GM19043 (cell line): ENCODE data around the gene UHRF1.
"Not testable (repeated sequence)": the region's sequence is repeated elsewhere in the genome, so short reads cannot be mapped to it uniquely, and the experiment has no call there.

ENCODE experiments used
- ATAC-seq: cut with Tn5 transposase; IDR thresholded peaks from one replicate; pipeline ENCODE4 v1.9.1; 2021; ENCODE audit warnings: low read depth; ENCODE audit not compliant: unreplicated experiment

The UHRF1 gene

DNA sequence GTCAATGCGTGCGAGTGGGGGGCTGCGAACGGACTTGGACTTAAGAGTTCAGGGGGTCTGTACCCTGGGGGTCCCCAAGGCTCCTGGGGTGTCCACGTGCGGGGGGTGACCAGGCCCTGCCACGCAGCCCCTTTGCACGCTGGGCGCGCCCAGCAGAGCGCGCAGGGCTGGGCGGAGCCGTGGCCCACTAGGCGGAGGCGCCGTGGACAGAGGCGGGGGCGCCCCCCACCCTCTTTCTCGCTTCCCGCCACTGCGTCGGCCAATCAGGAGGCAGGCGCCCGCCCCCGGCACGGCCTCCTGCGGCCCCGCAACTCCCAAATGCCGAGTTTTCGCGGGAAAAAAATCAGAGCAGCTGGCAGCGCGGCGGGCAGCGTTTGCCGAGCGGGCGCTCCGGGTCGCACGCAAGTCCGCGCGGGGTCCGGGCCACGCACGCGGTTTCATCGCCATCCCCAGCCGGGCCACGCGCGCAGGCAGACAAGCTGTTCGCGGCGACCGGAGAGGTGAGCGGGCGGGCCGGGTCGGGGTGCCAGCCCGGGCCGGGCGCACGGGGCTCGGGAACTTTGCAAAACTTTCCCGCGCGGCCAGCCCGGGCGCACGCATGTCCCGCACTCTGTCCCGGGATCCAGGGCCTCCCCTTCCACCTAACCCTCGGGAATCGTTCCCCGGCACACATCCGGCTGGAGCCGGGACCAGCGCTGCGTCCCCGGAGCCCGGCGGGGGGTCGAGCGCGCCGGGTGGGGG lies at the start of gene UHRF1:
Gene UHRF1, plus strand, starts transcription at position 346 of the 741 bp plus-strand sequence. CDS start 1,385 bp downstream, outside the sequence.
- no peak for ATAC-seq

DNA sequence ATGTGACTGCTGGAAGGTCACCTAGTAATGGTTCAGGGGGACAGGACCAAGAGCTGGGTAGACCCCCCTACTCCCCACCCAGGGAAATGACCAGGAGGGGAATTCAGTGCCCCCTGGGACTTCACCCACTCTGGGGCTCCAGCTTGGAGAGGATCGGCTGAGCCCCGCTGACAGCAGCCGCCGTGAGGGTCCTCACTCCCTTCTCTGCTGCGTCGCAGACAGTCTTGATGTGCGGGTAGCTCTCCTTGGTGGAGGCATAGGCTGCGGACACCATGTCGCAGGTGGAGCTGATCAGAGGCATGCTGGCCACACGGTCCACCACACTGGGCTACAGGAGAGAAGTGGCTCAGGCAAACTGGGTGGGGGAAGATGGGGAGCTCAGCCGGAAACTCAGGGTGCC lies 49.6 kb upstream of the UHRF1 start:
- no peak for ATAC-seq

DNA sequence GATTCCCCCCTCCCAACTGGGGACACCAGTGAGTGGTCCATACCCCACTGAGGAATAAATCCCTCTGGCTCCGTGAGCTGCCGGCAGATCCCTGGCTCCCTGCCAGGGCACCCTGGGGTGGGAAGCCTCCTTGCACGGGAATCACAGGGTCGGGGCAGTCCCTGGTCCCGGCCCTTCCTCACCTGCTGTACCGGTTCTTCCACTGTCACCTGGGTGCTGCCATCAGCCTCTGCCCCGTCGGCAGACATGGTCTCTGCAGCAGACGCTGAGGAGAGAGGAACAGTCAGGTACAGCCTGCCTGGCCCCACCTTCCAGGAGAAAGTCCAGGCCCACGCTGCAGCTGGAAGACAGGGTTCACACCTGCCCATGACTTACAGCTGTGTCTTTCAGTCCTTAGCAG lies 48.2 kb upstream of the UHRF1 start:
- no peak for ATAC-seq

DNA sequence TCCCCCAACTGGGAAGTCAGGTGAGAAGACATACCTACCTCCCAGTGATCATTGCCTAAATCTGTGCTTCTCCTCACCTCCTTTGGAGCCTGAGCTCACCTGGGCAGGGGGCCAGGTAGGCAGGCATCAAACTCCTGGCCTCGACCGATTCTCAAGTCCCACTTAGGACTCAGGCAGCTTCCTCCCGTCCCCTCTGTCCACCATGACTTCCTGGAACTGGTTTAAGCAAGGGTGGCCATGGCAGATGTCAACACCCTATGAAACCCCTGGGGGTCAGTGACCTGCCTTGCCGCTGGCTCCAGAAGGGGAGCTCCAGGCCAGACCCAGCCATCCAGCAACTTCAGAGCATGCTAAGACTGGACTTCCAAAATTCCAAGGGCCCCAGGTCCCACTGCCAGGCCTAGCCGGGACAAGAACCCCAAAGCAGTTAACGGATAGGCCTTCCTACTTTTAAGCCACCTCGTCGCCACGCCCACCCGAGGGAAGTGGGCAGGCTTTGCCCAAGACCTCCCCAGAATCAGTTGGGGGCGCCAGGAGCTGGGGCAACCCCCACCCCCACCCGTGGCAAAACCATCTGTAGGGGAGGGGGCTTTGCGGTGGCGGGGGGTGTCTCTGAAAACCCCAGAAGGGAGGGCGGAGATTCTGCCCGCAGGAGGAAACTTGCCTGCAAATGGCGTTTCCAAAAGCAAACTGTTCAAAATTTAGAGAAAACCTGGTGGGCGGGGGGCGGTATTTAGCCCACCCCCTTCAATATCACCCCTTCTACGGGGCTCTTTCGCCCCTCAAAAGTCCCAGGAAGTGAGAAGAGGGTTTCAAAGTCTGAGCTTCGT lies 42.5 kb upstream of the UHRF1 start:
- no peak for ATAC-seq

DNA sequence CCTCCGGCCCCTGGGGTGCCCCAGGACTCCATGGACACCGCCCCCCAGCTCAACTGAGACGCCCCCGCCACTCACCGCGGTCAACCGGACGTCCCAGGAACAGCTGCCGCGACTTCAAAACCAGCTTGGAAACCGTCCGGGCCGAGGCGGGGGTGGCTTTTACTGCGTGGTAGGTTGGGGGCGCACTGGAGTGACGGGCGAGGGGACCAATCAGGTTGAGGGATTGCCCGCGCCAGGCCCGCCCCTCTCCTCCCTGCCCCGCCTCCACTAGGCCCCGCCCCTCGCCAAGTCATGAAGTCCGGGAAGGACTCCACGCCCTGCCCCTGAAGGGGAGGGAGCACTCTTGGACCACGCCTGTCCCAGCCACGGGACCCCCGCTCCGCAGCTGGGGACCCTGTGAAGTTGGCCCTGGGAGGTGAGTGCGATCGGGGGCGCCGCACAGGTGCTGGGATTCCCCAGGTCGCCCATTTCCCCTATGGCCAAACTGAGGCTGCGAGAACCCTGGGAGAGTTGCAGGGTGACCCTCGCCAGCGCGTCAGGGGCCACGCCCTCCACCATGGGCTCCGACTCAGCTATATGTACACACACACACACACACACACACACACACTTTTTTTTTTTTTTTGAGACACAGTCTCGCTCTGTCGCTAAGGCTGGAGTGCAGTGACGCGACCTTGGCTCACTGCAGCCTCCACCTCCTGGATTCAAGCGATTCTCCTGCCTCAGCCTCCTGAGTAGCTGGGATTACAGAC lies 41.6 kb upstream of the UHRF1 start, which contains the start of gene PLIN3:
Gene PLIN3, minus strand, starts transcription at position 134 of the 752 bp plus-strand sequence. CDS start 6,273 bp downstream, outside the sequence.
- ATAC-seq, result peak; percentile 58

DNA sequence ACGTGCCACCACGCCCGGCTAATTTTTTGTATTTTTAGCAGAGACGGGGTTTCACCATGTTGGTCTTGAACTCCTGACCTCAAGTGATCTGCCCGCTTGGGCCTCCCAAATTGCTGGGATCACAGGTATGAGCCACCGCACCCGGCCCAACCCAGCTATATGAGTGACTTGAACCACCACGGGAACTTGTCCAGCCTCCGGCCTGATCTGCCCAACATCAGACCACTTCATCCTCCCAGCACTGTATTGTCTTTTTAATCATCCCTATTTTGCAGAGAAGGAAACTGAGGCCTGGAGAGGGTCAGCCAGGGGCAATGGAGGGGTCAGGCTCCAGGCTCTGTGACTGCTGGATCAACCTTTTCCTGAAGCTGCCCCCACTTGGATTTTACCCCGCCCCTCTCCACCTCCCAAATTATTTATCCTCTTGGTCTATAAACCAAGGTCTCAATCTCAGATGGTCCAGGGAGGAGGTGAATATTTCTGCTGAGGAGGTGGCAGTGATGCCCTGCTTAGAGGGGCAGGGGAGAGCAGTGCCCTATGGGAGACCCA lies 40.9 kb upstream of the UHRF1 start:
- no peak for ATAC-seq

DNA sequence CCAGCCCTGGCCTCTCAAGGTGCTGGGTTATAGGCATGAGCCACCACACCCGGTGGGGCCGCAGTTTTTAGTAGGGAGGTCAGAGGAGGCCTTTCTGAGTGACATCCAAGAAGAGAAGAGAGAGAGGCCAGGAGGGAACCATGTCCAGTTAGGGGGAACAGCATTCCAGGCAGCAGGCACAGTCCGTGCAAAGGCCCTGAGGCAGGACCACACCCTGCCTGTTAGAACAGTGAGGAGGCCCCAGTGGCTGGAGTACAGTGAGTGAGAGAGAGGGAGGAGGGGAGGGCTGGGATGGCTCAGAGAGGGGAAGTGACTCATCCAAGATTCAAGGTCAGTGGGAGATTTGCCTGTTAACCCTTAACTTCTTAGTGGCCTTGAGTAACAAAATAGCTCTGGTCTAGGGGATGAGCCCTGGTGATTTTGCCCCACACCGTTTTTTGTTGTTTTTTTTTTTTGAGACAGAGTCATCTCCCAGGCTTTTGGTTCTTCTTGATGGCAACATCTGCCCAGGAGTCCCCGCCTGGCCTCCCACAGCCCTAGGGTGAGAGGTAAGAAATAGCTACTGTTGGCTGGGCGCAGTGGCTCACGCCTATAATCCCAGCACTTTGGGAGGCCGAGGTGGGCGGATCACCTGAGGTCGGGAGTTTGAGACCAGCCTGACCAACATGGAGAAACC lies 39.1 kb upstream of the UHRF1 start:
- no peak for ATAC-seq

DNA sequence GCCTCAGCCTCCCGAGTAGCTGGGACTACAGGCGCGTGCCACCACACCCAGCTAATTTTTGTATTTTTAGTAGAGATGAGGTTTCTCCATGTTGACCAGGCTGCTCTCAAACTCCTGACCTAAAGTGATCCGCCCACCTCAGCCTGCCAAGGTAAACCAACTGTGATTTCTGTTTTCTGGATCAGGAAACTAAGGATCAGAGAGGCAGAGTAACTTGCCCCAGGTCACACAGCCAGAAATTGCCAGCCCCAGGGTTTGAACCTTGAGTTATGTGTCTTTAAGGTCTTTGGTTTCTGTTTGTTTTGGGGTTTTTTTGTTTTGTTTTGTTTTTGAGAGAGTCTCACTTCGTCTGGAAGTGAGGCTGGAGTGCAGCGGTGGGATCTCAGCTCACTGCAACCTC lies 37.6 kb upstream of the UHRF1 start:
- ATAC-seq, result no peak

DNA sequence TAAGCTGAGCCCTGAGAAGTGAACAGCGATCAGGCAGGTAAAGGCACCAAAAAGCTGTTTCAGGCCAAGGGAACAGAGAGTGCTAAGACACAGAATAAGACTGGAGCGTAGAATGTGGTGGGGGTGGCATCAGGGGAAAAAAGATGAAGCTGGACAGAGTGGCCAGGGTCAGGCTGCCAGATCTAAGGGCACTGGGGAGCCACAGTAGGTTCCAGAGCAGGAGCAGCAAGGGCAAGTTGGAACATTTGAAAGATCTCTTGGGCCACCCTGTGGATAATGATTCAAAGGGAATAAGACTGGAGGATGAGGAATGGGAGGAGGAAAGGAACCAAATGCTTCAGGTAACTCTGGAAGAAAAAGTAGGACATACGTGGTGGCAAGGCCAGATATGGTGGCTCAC lies 35.4 kb upstream of the UHRF1 start:
- ATAC-seq, result no peak

DNA sequence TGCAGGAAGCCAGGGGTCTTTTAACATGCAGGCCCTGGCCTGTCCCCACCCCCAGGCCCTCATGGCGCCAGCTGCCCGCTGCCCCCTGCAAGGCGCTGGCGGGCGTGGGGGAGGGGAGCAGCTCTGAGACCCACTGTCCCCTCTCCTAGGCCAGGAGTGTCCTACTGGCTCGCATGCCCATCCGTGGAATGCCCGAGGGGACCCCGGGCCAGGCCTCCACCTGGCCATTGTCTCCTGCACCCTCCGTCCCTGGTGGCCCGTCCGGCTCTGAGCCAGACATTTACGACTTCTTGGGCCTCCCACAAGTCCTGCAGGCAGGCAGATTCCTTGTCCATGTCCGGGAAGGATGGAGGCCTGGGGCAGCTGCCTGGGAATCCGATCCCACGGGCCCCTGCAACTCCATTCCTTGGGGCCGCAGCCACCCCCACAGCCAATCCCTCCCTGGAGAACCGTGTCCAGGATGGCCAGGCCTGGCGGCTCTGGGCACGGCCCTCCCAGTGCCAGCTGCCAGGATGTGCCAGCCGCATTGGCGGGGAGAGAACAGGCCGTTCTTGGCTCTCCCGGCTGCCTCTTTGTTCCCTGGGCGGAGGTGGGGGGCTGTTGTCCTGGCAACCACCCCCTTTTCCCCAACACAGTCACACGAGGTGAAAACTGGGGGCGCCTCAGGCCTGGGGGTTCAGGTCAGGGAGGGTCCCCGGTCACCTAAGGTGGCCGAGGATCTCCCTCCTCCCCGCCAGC lies 31.4 kb upstream of the UHRF1 start:
- no peak for ATAC-seq

DNA sequence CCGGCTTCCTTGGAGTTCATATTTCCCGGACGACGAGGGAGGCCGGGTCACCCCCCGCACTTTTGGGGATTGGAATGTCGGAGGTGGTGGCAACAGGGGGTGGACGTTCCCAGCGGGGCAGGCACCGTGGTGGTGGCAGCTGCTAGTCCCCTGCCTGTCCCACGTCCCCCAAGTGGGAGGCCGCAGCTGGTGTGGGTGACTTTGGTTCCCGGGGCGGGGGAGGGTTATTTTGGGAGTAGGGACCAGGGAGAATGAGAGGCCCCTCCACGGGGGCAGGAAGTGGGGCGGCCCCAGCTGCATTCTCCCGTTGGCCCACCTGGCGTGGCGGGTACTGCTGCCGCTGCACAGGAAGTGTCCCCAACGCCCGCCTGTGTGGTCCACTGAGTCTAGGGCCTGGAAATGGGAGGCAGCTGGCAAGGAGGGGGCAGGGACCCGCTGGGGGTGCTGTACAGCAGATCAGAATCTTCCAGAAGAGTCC lies 30.8 kb upstream of the UHRF1 start:
- ATAC-seq, result no peak

DNA sequence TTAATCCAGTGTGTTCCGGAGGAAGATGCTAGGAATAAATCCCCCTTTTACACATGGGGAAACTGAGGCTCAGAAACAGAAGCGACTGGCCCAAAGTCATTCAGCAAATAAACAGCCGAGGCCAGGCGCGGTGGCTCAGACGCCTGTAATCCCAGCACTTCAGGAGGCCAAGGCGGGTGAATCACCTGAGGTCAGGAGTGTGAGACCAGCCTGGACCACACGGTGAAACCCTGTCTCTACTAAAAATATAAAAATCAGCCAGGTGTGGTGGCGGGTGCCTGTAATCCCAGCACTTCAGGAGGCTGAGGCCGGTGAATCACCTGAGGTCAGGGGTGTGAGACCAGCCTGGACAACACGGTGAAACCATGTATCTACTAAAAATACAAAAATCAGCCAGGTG lies 30.3 kb upstream of the UHRF1 start:
- ATAC-seq, result no peak

DNA sequence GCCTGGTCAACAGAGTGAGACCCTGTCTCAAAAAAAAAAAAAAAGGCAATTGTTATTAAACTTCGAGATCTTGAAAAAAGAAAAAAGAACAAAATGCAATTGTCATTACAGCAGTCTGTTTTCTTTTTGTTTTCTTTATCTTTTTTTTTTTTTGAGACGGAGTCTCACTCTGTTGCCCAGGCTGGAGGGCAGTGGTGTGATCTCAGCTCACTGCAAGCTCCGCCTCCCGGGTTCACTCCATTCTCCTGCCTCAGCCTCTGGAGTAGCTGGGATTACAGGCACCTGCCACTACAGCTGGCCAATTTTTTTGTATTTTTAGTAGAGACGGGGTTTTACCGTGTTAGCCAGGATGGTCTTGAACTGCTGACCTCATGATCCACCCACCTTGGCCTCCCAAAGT lies 26.4 kb upstream of the UHRF1 start:
- not testable (repeated sequence) for ATAC-seq

DNA sequence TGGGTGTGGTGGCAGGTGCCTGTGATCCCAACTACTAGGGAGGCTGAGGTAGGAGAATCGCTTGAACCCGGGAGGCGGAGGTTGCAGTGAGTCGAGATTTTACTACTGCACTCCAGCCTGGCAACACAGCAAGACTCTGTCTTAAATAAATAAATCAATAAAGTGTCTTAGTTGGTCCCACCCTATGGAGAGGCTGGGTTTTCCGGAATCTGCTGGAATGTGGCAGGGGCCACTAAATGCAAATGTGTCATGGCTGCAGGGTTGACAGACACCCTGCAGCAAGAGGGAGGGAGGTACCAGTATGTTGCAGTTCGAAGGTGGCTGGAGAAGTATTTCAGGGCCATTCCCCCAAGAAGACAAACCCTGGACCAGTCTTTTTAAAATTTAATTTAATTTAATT lies 24.3 kb upstream of the UHRF1 start:
- ATAC-seq, result not testable (repeated sequence)

DNA sequence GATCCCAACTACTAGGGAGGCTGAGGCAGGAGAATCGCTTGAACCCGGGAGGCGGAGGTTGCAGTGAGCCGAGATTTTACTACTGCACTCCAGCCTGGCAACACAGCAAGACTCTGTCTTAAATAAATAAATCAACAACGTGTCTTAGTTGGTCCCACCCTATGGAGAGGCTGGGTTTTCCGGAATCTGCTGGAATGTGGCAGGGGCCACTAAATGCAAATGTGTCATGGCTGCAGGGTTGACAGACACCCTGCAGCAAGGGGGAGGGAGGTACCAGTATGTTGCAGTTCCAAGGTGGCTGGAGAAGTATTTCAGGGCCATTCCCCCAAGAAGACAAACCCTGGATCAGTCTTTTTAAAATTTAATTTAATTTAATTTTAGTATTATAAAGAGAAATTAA lies 21.5 kb upstream of the UHRF1 start:
- ATAC-seq, result not testable (repeated sequence)

DNA sequence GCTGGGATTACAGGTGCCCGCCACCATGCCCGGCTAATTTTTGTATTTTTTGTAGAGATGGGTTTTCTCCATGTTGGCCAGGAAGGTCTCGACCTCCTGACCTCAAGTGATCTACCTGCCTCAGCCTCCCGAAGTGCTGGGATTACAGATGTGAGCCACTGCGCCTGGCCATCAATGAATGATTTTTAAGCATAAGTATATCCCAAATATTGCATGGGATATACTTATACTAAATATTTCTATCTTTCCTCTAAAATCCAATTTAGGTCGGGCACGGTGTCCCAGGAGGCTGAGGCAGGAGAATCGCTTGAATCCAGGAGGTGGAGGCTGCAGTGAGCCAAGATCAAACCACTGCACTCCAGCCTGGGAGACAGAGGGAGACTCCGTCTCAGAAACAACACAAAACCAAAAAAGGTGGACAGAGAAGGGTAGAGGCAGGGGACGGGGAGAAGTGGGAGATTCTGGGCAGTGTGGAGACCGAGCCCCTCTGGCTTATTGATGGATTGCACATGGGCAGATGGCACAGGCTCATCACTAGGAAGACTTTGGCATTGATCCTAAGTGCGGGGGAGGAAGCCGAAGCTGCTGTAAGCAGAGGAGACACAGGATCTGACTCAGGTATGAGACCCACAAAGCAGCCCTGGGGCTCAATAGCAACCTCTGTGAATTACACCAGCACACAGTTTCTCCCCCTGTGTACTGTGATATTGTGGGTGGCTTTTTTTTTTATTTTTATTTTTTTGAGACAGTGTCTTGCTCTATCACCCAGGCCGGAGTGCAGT lies 20.1 kb upstream of the UHRF1 start:
- no peak for ATAC-seq

DNA sequence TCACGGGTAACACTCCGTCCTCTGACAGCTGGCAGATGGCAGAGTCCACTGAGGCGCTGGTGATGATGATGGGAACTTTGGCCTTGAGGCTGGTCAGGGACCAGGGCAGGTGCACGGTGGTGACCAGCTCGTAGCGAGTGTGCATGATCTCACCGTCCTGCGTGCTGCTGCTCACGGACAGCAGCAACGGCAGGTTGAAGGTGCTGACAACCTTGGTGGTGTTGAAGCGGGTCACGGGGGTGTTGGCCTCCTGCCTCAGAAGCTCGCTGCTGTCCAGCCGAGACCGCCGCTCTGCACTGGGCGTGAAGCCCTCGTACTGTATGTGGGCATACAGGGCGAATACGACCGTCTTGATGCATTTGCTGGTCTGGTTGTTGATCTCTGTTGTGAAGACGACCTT lies 18.2 kb upstream of the UHRF1 start:
- ATAC-seq, result no peak

DNA sequence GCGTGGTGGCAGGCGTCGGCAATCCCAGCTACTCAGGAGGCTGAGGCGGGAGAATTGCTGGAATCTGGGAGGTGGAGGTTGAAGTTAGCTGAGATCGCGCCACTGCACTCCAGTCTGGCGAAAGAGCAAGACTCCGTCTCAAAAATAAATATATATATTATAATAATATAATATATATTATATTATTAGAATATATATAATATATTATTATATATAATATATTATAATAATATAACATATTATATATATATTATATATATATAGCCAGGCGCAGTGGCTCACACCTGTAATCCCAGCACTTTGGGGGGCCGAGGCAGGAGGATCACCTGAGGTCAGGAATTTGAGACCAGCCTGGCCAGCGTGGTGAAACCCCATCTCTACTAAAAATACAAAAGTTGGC lies 16.3 kb upstream of the UHRF1 start:
- ATAC-seq, result not testable (repeated sequence)

DNA sequence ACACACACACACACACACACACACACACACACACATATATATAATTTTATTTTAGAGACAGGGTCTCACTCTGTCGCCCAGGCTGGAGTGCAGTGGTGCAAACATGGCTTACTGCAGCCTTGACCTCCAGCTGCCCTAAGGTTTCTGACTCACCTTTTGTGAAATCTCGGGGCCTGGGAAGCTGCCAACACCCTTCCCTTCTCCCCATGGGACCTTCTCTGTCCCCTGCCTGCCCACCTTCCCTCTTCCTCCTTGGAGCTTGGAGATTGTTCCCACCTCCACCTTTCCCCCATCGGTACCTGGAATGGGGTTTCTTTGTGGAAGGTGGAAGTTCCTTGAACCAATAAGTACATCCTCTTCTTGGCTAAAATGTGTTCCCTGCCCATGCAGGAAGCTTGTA lies 12.9 kb upstream of the UHRF1 start:
- no peak for ATAC-seq
